GM19452 (cell line): Measurements from ENCODE around the gene RFPL3.
"Not testable (repeated sequence)": the region's sequence is repeated elsewhere in the genome, so short reads cannot be mapped to it uniquely, and the experiment has no call there.

Experiments used
- ATAC-seq: cut with Tn5 transposase; IDR thresholded peaks from one replicate; pipeline ENCODE4 v1.9.1; 2021; ENCODE audit not compliant: unreplicated experiment

Gene RFPL3

GRCh38 chr22:32357567-32357966 is at the start of gene RFPL3:
Gene RFPL3, plus strand, starts transcription at chr22:32357867. Its CDS starts 205 bp downstream, at chr22:32358072.
- not testable (repeated sequence) for ATAC-seq

GRCh38 chr22:32308191-32308590 is 49.5 kb upstream of the RFPL3 start:
- no peak for ATAC-seq

- no peak for ATAC-seq
Measured at GRCh38 chr22:32308934-32309333, 48.7 kb upstream of the RFPL3 start.

- no peak for ATAC-seq
Measured at GRCh38 chr22:32309585-32310251, 47.9 kb upstream of the RFPL3 start.

- no peak for ATAC-seq
Measured at GRCh38 chr22:32310777-32311176, 46.9 kb upstream of the RFPL3 start.

- ATAC-seq: no peak
Measured at GRCh38 chr22:32311551-32312071, 46.1 kb upstream of the RFPL3 start.

- no peak for ATAC-seq
Measured at GRCh38 chr22:32312748-32313147, 44.9 kb upstream of the RFPL3 start.

- ATAC-seq: no peak
Measured at GRCh38 chr22:32313532-32313931, 44.1 kb upstream of the RFPL3 start.

GRCh38 chr22:32317524-32317923 is 40.1 kb upstream of the RFPL3 start:
- no peak for ATAC-seq

- ATAC-seq: no peak
Measured at GRCh38 chr22:32318361-32318760, 39.3 kb upstream of the RFPL3 start.

- ATAC-seq: no peak
Measured at GRCh38 chr22:32319861-32320406, 37.7 kb upstream of the RFPL3 start.

GRCh38 chr22:32322986-32323385 is 34.7 kb upstream of the RFPL3 start:
- ATAC-seq: no peak

GRCh38 chr22:32323513-32324164 is 34.0 kb upstream of the RFPL3 start:
- no peak for ATAC-seq

- no peak for ATAC-seq
Measured at GRCh38 chr22:32324505-32325415, 32.9 kb upstream of the RFPL3 start.

GRCh38 chr22:32325416-32325801 is 32.3 kb upstream of the RFPL3 start:
- ATAC-seq: no peak

- ATAC-seq: no peak
Measured at GRCh38 chr22:32325811-32326237, 31.8 kb upstream of the RFPL3 start.

GRCh38 chr22:32326647-32327046 is 31.0 kb upstream of the RFPL3 start:
- no peak for ATAC-seq

GRCh38 chr22:32327066-32327465 is 30.6 kb upstream of the RFPL3 start:
- ATAC-seq: no peak

- ATAC-seq: no peak
Measured at GRCh38 chr22:32327596-32328171, 30.0 kb upstream of the RFPL3 start.

GRCh38 chr22:32328306-32329201 is 29.1 kb upstream of the RFPL3 start:
- ATAC-seq: no peak
